ENCODE measurements around the gene PDE4B. TPM values are rescaled to one million over a fixed set of nuclear protein-coding genes. Genes with fewer than 3 reads are reported as not detected.

Gene PDE4B
- total RNA-seq, 4 donors from 2014 or later: 0.08 to 6.7 (median 3.4) TPM

GRCh38 chr1:65942476-65942875 lies 149.8 kb downstream of the PDE4B start:
- no peaks in the 10 kb centered on the region for H3K9me3 ChIP-seq
- H3K27me3 ChIP-seq: no peaks in the 10 kb centered on the region
- intact Hi-C loops (cut with DNase I): no loop called here
- TF ChIP-seq POLR2A (IDR thresholded peaks at IDR 0.05) (no peak), CTCF (IDR thresholded peaks at IDR 0.05) (no peak)
- no peak for DNase-seq
- H3K4me3 ChIP-seq: no peak overlapping the region
- WGBS, 2 donors: 8 to 22% methylated on average over 1 of the region's 1 CpG
- H3K4me1 ChIP-seq: no peaks in the 10 kb centered on the region
- H3K36me3 ChIP-seq: no peaks in the 10 kb centered on the region
- no peak overlapping the region for H3K27ac ChIP-seq

GRCh38 chr1:65946376-65946775 lies 153.7 kb downstream of the PDE4B start:
- intact Hi-C loops (cut with DNase I): no loop called here

GRCh38 chr1:65946960-65947359 lies 154.3 kb downstream of the PDE4B start:
- Histone ChIP-seq H3K27ac (no peak overlapping the region), H3K27me3 (no peaks in the 10 kb centered on the region), H3K36me3 (no peaks in the 10 kb centered on the region), H3K4me1 (no peaks in the 10 kb centered on the region), H3K4me3 (no peak overlapping the region), H3K9me3 (no peaks in the 10 kb centered on the region)
- 83 to 89% methylated on average over 5 of the region's 5 CpGs for WGBS, 2 donors
- no peak for DNase-seq
- TF ChIP-seq CTCF (IDR thresholded peaks at IDR 0.05) (no peak), POLR2A (IDR thresholded peaks at IDR 0.05) (no peak)
- intact Hi-C loops (cut with DNase I): no loop called here

More at GRCh38 chr1:65946376-65946775, 153.7 kb downstream of the PDE4B start:
- no peaks in the 10 kb centered on the region for H3K4me1 ChIP-seq
- no peak overlapping the region for H3K4me3 ChIP-seq
- no peaks in the 10 kb centered on the region for H3K9me3 ChIP-seq
- H3K27me3 ChIP-seq: no peaks in the 10 kb centered on the region
- H3K36me3 ChIP-seq: no peaks in the 10 kb centered on the region
- 23 to 40% methylated on average over 1 of the region's 1 CpG for WGBS, 2 donors
- no peak for TF ChIP-seq POLR2A (IDR thresholded peaks at IDR 0.05)
- TF ChIP-seq CTCF (IDR thresholded peaks at IDR 0.05): no peak
- no peak for DNase-seq
- H3K27ac ChIP-seq: no peak overlapping the region

GRCh38 chr1:65948609-65949229 lies 156.0 kb downstream of the PDE4B start:
- no peaks in the 10 kb centered on the region for H3K9me3 ChIP-seq
- TF ChIP-seq CTCF (IDR thresholded peaks at IDR 0.05) (no peak), POLR2A (IDR thresholded peaks at IDR 0.05) (no peak)
- intact Hi-C loops (cut with DNase I): no loop called here
- no peaks in the 10 kb centered on the region for H3K27me3 ChIP-seq
- H3K36me3 ChIP-seq: no peaks in the 10 kb centered on the region
- H3K4me1 ChIP-seq: no peaks in the 10 kb centered on the region
- no peak overlapping the region for H3K4me3 ChIP-seq
- DNase-seq: no peak
- 70 to 81% methylated on average over 7 of the region's 7 CpGs for WGBS, 2 donors
- H3K27ac ChIP-seq: peak overlapping the region in 2 of 4 donors; percentile 24 to 38

DNA sequence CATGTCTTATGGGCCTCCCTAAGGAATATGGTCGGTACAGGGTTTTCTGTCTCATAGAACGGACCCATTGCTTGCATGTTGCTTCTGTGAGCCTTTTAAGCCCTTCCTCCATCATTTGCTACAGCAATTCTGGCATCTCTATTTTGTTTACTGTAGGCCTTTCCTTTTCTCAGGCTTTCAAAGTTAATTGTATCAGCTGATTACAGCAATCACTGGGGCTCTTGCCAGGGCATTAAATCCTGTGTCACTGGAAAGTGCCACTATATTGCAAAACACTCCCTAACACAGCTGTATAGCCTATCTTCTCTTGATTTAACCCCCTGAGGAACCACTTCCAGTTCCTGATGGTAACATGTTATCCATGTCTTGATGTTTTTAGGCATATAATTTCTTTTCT lies 156.5 kb downstream of the PDE4B start:
- DNase-seq: no peak
- intact Hi-C loops (cut with DNase I): no loop called here
- Histone ChIP-seq H3K9me3 (no peaks in the 10 kb centered on the region), H3K4me1 (no peaks in the 10 kb centered on the region), H3K4me3 (no peak overlapping the region), H3K36me3 (no peaks in the 10 kb centered on the region), H3K27ac (peak overlapping the region in 1 of 4 donors; percentile 38), H3K27me3 (no peaks in the 10 kb centered on the region)
- TF ChIP-seq POLR2A (IDR thresholded peaks at IDR 0.05): no peak
- no peak for TF ChIP-seq CTCF (IDR thresholded peaks at IDR 0.05)
- 55 to 74% methylated on average over 2 of the region's 2 CpGs for WGBS, 2 donors

Measured in esophagus squamous epithelium (tissue), 5 donors.